Measurements from ENCODE around the gene SLIT2. TPM values are rescaled to one million over a fixed set of nuclear protein-coding genes. Genes with fewer than 3 reads are reported as not detected.

The SLIT2 gene
- total and polyA plus RNA-seq, 7 donors, result 0.22 to 9.0 (median 4.7) TPM

DNA sequence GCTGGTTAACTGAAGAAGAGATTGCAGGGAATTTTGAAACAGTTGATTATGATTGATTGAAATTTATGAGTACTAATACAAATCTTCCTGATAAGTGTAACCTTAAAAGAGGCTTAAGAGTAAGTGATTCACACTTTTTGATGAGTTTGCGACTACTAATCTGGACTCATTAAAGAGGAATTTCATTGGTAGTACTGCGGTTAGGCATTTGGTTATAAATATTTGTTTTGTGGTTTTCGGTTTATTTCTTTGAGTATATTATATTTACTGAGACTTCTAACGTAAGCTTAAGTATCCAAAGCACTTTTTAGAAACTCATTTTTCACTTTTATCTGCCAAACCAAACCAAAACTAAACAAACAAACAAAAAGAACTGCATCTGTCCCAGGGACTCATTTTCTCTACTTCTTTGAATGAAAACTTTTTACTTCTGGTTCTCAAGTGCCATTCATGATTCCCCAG is 20.7 kb downstream of the SLIT2 start:
- Histone ChIP-seq H3K9me3 (no peaks in the 10 kb centered on the region), H3K4me3 (peak overlapping the region; percentile 23), H3K36me3 (ENCODE audit: insufficient read depth in 1 of 2, low read depth in 1 of 2) (no peaks in the 10 kb centered on the region), H3K27me3 (ENCODE audit: insufficient read depth in 3 of 3, low read length in 2 of 3) (no peaks in the 10 kb centered on the region), H3K27ac (peak overlapping the region; percentile 39), H3K4me1 (no peaks in the 10 kb centered on the region)
- intact Hi-C loops (cut with DNase I), result no loop called here
- no peak for DNase-seq
- WGBS, 3 donors, result 69 to 75% (median 71%) methylated on average over 4 of the region's 4 CpGs
- no peak for ATAC-seq
- no peak for TF ChIP-seq CTCF (IDR thresholded peaks at IDR 0.05)

- Histone ChIP-seq H3K36me3 (ENCODE audit: insufficient read depth in 1 of 2, low read depth in 1 of 2) (no peaks in the 10 kb centered on the region), H3K9me3 (no peaks in the 10 kb centered on the region), H3K27me3 (ENCODE audit: insufficient read depth in 3 of 3, low read length in 2 of 3) (no peaks in the 10 kb centered on the region), H3K27ac (no peak overlapping the region), H3K4me3 (peak overlapping the region; percentile 21), H3K4me1 (no peaks in the 10 kb centered on the region)
- intact Hi-C loops (cut with DNase I), result no loop called here
- 54 to 62% (median 61%) methylated on average over 11 of the region's 11 CpGs for WGBS, 3 donors
- TF ChIP-seq CTCF (IDR thresholded peaks at IDR 0.05), result no peak
- ATAC-seq (peak; percentile 42 to 81 (median 68)), DNase-seq (peak in 1 of 2 donors; percentile 24)
These were observed 22.1 kb downstream of the SLIT2 start for GRCh38 chr4:20273793-20274192.

DNA sequence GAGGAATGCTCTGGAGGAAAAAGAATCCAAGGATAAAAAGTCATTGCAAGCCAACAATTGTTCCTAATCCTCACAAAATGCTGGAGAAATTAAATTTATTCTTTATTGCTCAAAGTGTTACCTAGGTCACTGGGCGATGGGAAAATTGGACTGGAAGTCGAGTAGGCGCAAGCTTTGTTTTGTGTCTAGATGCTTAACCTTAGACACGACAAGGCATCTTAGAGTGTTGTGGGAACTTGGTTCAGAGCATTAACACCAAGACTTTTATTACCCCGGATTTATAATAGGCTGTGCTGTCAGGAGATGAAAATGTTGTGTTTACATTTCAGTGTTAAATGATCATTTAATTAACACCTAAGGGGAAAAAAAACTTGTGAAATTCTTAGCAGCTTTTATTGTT is 25.1 kb downstream of the SLIT2 start:
- no peak for TF ChIP-seq CTCF (IDR thresholded peaks at IDR 0.05)

DNA sequence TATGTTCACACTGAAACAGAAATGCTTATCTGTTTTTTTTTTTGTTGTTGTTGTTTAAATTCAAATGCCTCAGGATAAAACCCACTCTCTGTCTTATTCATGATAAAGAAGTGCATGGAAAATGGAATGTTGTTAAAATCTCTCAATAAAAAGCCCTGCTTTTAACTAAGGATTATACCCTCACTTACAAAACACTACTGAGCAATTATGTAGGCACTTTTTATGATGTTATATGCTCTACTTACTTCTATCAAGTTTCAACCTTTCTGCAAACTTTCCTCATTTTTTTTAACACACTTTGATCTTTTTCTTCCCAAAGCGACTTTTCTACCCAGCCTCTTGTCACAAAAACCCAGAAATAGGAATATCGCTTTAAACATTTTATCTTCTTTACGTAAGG is 26.5 kb downstream of the SLIT2 start:
- WGBS, 3 donors, result 87 to 89% (median 89%) methylated on average over 3 of the region's 3 CpGs
- no peak for TF ChIP-seq CTCF (IDR thresholded peaks at IDR 0.05)
- Histone ChIP-seq H3K4me1 (no peaks in the 10 kb centered on the region), H3K27me3 (ENCODE audit: insufficient read depth in 3 of 3, low read length in 2 of 3) (no peaks in the 10 kb centered on the region), H3K27ac (no peak overlapping the region), H3K36me3 (ENCODE audit: insufficient read depth in 1 of 2, low read depth in 1 of 2) (no peaks in the 10 kb centered on the region), H3K4me3 (no peak overlapping the region), H3K9me3 (no peaks in the 10 kb centered on the region)
- DNase-seq (no peak), ATAC-seq (no peak)
- intact Hi-C loops (cut with DNase I), result no loop called here

More for the DNA sequence above, 25.1 kb downstream of the SLIT2 start:
- no peaks in the 10 kb centered on the region for H3K9me3 ChIP-seq
- no peaks in the 10 kb centered on the region for H3K36me3 ChIP-seq (ENCODE audit: insufficient read depth in 1 of 2, low read depth in 1 of 2)
- H3K4me3 ChIP-seq, result no peak overlapping the region
- no peaks in the 10 kb centered on the region for H3K4me1 ChIP-seq
- 44 to 50% (median 47%) methylated on average over 5 of the region's 5 CpGs for WGBS, 3 donors
- DNase-seq (no peak), ATAC-seq (no peak)
- intact Hi-C loops (cut with DNase I), result no loop called here
- H3K27ac ChIP-seq, result no peak overlapping the region
- H3K27me3 ChIP-seq (ENCODE audit: insufficient read depth in 3 of 3, low read length in 2 of 3), result no peaks in the 10 kb centered on the region

- Histone ChIP-seq H3K27ac (no peak overlapping the region), H3K9me3 (no peaks in the 10 kb centered on the region), H3K27me3 (ENCODE audit: insufficient read depth in 3 of 3, low read length in 2 of 3) (no peaks in the 10 kb centered on the region), H3K4me1 (no peaks in the 10 kb centered on the region), H3K36me3 (ENCODE audit: insufficient read depth in 1 of 2, low read depth in 1 of 2) (no peaks in the 10 kb centered on the region), H3K4me3 (no peak overlapping the region)
- intact Hi-C loops (cut with DNase I), result no loop called here
- ATAC-seq, result no peak
- TF ChIP-seq CTCF (IDR thresholded peaks at IDR 0.05), result no peak
- DNase-seq, result no peak
- 90% methylated on average over 1 of the region's 1 CpG for WGBS, 3 donors
These were observed 27.7 kb downstream of the SLIT2 start for GRCh38 chr4:20279381-20279780.
